Progenitor cell of endocrine pancreas (in vitro differentiated cells): ENCODE data around the gene ATP5PD. TPM values are rescaled to one million over a fixed set of nuclear protein-coding genes. Genes with fewer than 3 reads are reported as not detected.
"Not testable (repeated sequence)": the region's sequence is repeated elsewhere in the genome, so short reads cannot be mapped to it uniquely, and the experiment has no call there.

Experiments used
- DNase-seq: peaks from one replicate; pipeline ENCODE4 v3.0.0; 2021; ENCODE audit warnings: low spot score; ENCODE audit not compliant: unreplicated experiment
- H3K27ac Mint-ChIP-seq: 2 replicates; pipeline ENCODE4 v1.8.0; 2021; ENCODE audit warnings: mild to moderate bottlenecking, moderate library complexity, mixed read lengths
- H3K27me3 Mint-ChIP-seq: 2 replicates; pipeline ENCODE4 v1.8.0; 2021; ENCODE audit warnings: mixed read lengths
- H3K36me3 Mint-ChIP-seq: 2 replicates; pipeline ENCODE4 v1.8.0; 2022; ENCODE audit warnings: mixed read lengths; ENCODE audit not compliant: insufficient read depth
- H3K4me1 Mint-ChIP-seq: 2 replicates; pipeline ENCODE4 v1.8.0; 2021; ENCODE audit warnings: low read depth, mixed read lengths
- H3K4me3 Mint-ChIP-seq: 2 replicates; pipeline ENCODE4 v1.8.0; 2021; ENCODE audit warnings: low read depth, mild to moderate bottlenecking, moderate library complexity, mixed read lengths
- H3K9me3 Mint-ChIP-seq: 2 replicates; pipeline ENCODE4 v1.8.0; 2021; ENCODE audit warnings: low read depth, mixed read lengths
- CTCF ChIP-seq: fragments of 200-600 bp; sonication (generic); IDR thresholded peaks from one replicate; pipeline ENCODE4 v1.5.0; 2021; ENCODE audit warnings: antibody characterized with exemption, mild to moderate bottlenecking; ENCODE audit not compliant: unreplicated experiment
- total RNA-seq: library from RNA; stranded (reverse); gene quantifications from 2 replicates; pipeline ENCODE4 v1.2.1, GENCODE V29; 2021

ATP5PD gene
- total RNA-seq, 1 donor from 2014 or later, result 160 TPM

- H3K9me3 Mint-ChIP-seq, result no peaks in the 10 kb centered on the region
- no peaks in the 10 kb centered on the region for H3K27me3 Mint-ChIP-seq
- no peak overlapping the region for H3K4me3 Mint-ChIP-seq
- no peak overlapping the region for H3K27ac Mint-ChIP-seq
- no peak for TF ChIP-seq CTCF
- H3K4me1 Mint-ChIP-seq, result peaks cover 10% of the 10 kb centered on the region
- DNase-seq, result no peak
- H3K36me3 Mint-ChIP-seq, result peaks cover 7% of the 10 kb centered on the region
These were observed 38.4 kb downstream of the ATP5PD start for GRCh38 chr17:75008373-75008772.

GRCh38 chr17:75006653-75007052 lies 40.1 kb downstream of the ATP5PD start:
- no peak overlapping the region for H3K27ac Mint-ChIP-seq
- TF ChIP-seq CTCF, result no peak
- no peak for DNase-seq

GRCh38 chr17:75006084-75006483 lies 40.7 kb downstream of the ATP5PD start:
- H3K27me3 Mint-ChIP-seq, H3K4me1 Mint-ChIP-seq, H3K4me3 Mint-ChIP-seq, H3K9me3 Mint-ChIP-seq, DNase-seq, H3K36me3 Mint-ChIP-seq, H3K27ac Mint-ChIP-seq: not testable (repeated sequence)

More at GRCh38 chr17:75006653-75007052, 40.1 kb downstream of the ATP5PD start:
- peaks cover 10% of the 10 kb centered on the region for H3K36me3 Mint-ChIP-seq
- H3K4me3 Mint-ChIP-seq, result no peak overlapping the region
- no peaks in the 10 kb centered on the region for H3K27me3 Mint-ChIP-seq
- peaks cover 2% of the 10 kb centered on the region for H3K4me1 Mint-ChIP-seq
- H3K9me3 Mint-ChIP-seq, result no peaks in the 10 kb centered on the region

- Mint-ChIP-seq H3K27ac (no peak overlapping the region), H3K4me3 (no peak overlapping the region), H3K36me3 (peaks cover 11% of the 10 kb centered on the region), H3K27me3 (no peaks in the 10 kb centered on the region), H3K9me3 (no peaks in the 10 kb centered on the region), H3K4me1 (no peaks in the 10 kb centered on the region)
- TF ChIP-seq CTCF, result no peak
- no peak for DNase-seq
These were observed 41.5 kb downstream of the ATP5PD start for GRCh38 chr17:75005291-75005690.

GRCh38 chr17:75004371-75004770 lies 42.4 kb downstream of the ATP5PD start:
- H3K27ac Mint-ChIP-seq, result no peak overlapping the region
- no peak overlapping the region for H3K4me3 Mint-ChIP-seq
- no peak for TF ChIP-seq CTCF
- no peaks in the 10 kb centered on the region for H3K27me3 Mint-ChIP-seq
- peaks cover 11% of the 10 kb centered on the region for H3K36me3 Mint-ChIP-seq
- H3K9me3 Mint-ChIP-seq, result no peaks in the 10 kb centered on the region
- no peak for DNase-seq
- H3K4me1 Mint-ChIP-seq, result no peaks in the 10 kb centered on the region

GRCh38 chr17:75003957-75004355 lies 42.8 kb downstream of the ATP5PD start:
- no peak for TF ChIP-seq CTCF
- Mint-ChIP-seq H3K36me3 (peaks cover 11% of the 10 kb centered on the region), H3K4me3 (no peak overlapping the region), H3K9me3 (no peaks in the 10 kb centered on the region), H3K27me3 (no peaks in the 10 kb centered on the region), H3K4me1 (no peaks in the 10 kb centered on the region), H3K27ac (no peak overlapping the region)
- DNase-seq, result no peak
